ENCODE results near the gene IGSF23.
"Not testable (repeated sequence)": the region's sequence is repeated elsewhere in the genome, so short reads cannot be mapped to it uniquely, and the experiment has no call there.

IGSF23 gene

GRCh38 chr19:44590245-44591059 is 22.9 kb upstream of the IGSF23 start:
- no peak overlapping the region for H3K4me3 ChIP-seq (ENCODE audit: low read depth in 1 of 2, low read length in 1 of 2)
- peaks cover under 1% of the 10 kb centered on the region for H3K27me3 ChIP-seq
- no peak overlapping the region for H3K27ac ChIP-seq
- H3K9me3 ChIP-seq = no peaks in the 10 kb centered on the region
- H3K36me3 ChIP-seq = no peaks in the 10 kb centered on the region
- no peak for TF ChIP-seq CTCF (IDR thresholded peaks at IDR 0.05)
- peaks cover 16% of the 10 kb centered on the region in 2 experiments for H3K4me1 ChIP-seq (ENCODE audit: control insufficient read depth in 1 of 2, insufficient read depth in 1 of 2, low read depth in 1 of 2, low read length in 1 of 2)

- H3K27ac ChIP-seq; H3K36me3 ChIP-seq; H3K27me3 ChIP-seq; H3K9me3 ChIP-seq; H3K4me3 ChIP-seq (ENCODE audit: low read depth in 1 of 2, low read length in 1 of 2): not testable (repeated sequence)
- peaks cover 16% of the 10 kb centered on the region in 2 experiments for H3K4me1 ChIP-seq (ENCODE audit: control insufficient read depth in 1 of 2, insufficient read depth in 1 of 2, low read depth in 1 of 2, low read length in 1 of 2)
These were observed 21.9 kb upstream of the IGSF23 start for GRCh38 chr19:44591340-44591993.

- Histone ChIP-seq H3K27me3 (peaks cover 8% of the 10 kb centered on the region), H3K9me3 (no peaks in the 10 kb centered on the region), H3K27ac (no peak overlapping the region), H3K4me1 (ENCODE audit: control insufficient read depth in 1 of 2, insufficient read depth in 1 of 2, low read depth in 1 of 2, low read length in 1 of 2) (peaks cover 14 to 16% of the 10 kb centered on the region in 2 experiments), H3K4me3 (ENCODE audit: low read depth in 1 of 2, low read length in 1 of 2) (no peak overlapping the region), H3K36me3 (no peaks in the 10 kb centered on the region)
- no peak for TF ChIP-seq CTCF (IDR thresholded peaks at IDR 0.05)
These were observed 20.9 kb upstream of the IGSF23 start for GRCh38 chr19:44592451-44592890.

- no peak for TF ChIP-seq CTCF (IDR thresholded peaks at IDR 0.05)
- peaks cover 8% of the 10 kb centered on the region for H3K27me3 ChIP-seq
These were observed 20.1 kb upstream of the IGSF23 start for GRCh38 chr19:44593294-44593693.

GRCh38 chr19:44593866-44594266 is 19.5 kb upstream of the IGSF23 start:
- H3K27me3 ChIP-seq; H3K9me3 ChIP-seq; H3K4me1 ChIP-seq (ENCODE audit: control insufficient read depth in 1 of 2, insufficient read depth in 1 of 2, low read depth in 1 of 2, low read length in 1 of 2); H3K27ac ChIP-seq; H3K4me3 ChIP-seq (ENCODE audit: low read depth in 1 of 2, low read length in 1 of 2); H3K36me3 ChIP-seq: not testable (repeated sequence)

More at GRCh38 chr19:44593294-44593693, 20.1 kb upstream of the IGSF23 start:
- H3K27ac ChIP-seq = no peak overlapping the region
- no peaks in the 10 kb centered on the region for H3K9me3 ChIP-seq
- H3K4me3 ChIP-seq (ENCODE audit: low read depth in 1 of 2, low read length in 1 of 2) = no peak overlapping the region
- H3K36me3 ChIP-seq = no peaks in the 10 kb centered on the region
- H3K4me1 ChIP-seq (ENCODE audit: control insufficient read depth in 1 of 2, insufficient read depth in 1 of 2, low read depth in 1 of 2, low read length in 1 of 2) = peaks cover 6 to 9% of the 10 kb centered on the region in 2 experiments

- Histone ChIP-seq H3K36me3 (no peaks in the 10 kb centered on the region), H3K4me3 (ENCODE audit: low read depth in 1 of 2, low read length in 1 of 2) (no peak overlapping the region), H3K27ac (no peak overlapping the region), H3K27me3 (peaks cover 20% of the 10 kb centered on the region), H3K9me3 (no peaks in the 10 kb centered on the region), H3K4me1 (ENCODE audit: control insufficient read depth in 1 of 2, insufficient read depth in 1 of 2, low read depth in 1 of 2, low read length in 1 of 2) (peaks cover 3 to 4% of the 10 kb centered on the region in 2 experiments)
- TF ChIP-seq CTCF (IDR thresholded peaks at IDR 0.05) = no peak
These were observed 16.8 kb upstream of the IGSF23 start for GRCh38 chr19:44596428-44597130.

Data from neutrophil (primary cell).